ENCODE data around the gene SEZ6.

Gene SEZ6, protein sequence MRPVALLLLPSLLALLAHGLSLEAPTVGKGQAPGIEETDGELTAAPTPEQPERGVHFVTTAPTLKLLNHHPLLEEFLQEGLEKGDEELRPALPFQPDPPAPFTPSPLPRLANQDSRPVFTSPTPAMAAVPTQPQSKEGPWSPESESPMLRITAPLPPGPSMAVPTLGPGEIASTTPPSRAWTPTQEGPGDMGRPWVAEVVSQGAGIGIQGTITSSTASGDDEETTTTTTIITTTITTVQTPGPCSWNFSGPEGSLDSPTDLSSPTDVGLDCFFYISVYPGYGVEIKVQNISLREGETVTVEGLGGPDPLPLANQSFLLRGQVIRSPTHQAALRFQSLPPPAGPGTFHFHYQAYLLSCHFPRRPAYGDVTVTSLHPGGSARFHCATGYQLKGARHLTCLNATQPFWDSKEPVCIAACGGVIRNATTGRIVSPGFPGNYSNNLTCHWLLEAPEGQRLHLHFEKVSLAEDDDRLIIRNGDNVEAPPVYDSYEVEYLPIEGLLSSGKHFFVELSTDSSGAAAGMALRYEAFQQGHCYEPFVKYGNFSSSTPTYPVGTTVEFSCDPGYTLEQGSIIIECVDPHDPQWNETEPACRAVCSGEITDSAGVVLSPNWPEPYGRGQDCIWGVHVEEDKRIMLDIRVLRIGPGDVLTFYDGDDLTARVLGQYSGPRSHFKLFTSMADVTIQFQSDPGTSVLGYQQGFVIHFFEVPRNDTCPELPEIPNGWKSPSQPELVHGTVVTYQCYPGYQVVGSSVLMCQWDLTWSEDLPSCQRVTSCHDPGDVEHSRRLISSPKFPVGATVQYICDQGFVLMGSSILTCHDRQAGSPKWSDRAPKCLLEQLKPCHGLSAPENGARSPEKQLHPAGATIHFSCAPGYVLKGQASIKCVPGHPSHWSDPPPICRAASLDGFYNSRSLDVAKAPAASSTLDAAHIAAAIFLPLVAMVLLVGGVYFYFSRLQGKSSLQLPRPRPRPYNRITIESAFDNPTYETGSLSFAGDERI

DNA sequence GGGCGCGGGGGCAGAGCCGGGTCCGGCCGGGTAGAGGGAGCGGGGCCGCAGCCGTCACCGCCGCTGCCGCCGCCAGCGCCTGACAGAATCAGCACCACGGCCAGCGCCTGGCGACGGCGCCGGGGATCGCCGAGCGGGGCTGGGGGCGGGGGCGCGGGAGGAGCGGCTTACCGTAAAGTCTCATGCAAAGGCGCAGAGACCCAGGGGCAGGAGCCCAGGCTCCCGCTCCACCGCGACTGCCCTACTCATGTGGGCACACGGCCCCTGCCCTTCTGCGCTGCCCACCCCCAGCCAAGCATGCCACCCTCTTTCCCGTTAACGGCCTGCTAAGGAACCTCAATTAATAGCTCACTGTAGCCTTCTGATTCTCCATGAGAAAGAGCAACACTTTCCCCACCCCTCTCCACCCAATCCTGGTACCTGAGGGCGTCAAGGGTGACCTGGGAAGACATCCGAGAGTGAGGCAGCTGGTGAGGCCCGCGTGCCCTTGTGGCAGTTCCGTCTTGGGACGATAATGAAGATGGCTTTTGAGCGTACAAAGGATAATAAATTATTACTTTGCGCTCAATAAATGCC is at the start of gene SEZ6:
Gene SEZ6, minus strand, starts transcription at position 98 of the 576 bp plus-strand sequence. CDS start 164 bp downstream, outside the sequence.
- H3K27me3 ChIP-seq (ENCODE audit: control insufficient read depth, insufficient read depth, low read length): peaks cover 54% of the 10 kb centered on the region
- no peaks in the 10 kb centered on the region for H3K4me1 ChIP-seq (ENCODE audit: control insufficient read depth, insufficient read depth, low read length)
- H3K9ac ChIP-seq (ENCODE audit: low read length): no peak within 1 kb of the TSS
- H3K9me3 ChIP-seq (ENCODE audit: control insufficient read depth, low read length): no peaks in the 10 kb centered on the region
- H3K4me3 ChIP-seq (ENCODE audit: low read length): no peak within 1 kb of the TSS
- H3K36me3 ChIP-seq (ENCODE audit: control insufficient read depth, insufficient read depth, low read length): no peaks in the 10 kb centered on the region

DNA sequence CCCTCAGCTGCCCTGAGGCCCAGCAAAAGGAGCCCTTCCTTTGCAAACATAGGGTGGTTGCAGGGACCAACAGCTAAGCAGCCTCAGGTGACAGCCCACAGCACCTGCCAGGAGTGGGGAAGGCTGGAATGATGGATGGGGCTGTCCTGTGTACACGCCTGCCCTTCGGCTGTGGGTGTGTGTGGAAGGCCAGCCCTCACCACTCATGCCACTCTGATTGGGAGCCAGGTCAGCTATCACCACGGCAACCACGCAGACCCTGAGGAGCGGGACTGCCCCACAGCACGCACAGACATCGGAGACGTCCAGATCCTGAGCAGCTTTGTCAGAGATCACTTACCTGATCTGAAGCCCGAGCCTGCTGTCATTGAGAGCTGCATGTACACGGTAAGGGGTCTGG is 49.0 kb upstream of the SEZ6 start:
- no peaks in the 10 kb centered on the region for H3K27me3 ChIP-seq (ENCODE audit: control insufficient read depth, insufficient read depth, low read length)
- H3K36me3 ChIP-seq (ENCODE audit: control insufficient read depth, insufficient read depth, low read length): no peaks in the 10 kb centered on the region
- H3K9me3 ChIP-seq (ENCODE audit: control insufficient read depth, low read length): no peaks in the 10 kb centered on the region
- no peak overlapping the region for H3K4me3 ChIP-seq (ENCODE audit: low read length)
- H3K4me1 ChIP-seq (ENCODE audit: control insufficient read depth, insufficient read depth, low read length): no peaks in the 10 kb centered on the region
- H3K9ac ChIP-seq (ENCODE audit: low read length): no peak overlapping the region

DNA sequence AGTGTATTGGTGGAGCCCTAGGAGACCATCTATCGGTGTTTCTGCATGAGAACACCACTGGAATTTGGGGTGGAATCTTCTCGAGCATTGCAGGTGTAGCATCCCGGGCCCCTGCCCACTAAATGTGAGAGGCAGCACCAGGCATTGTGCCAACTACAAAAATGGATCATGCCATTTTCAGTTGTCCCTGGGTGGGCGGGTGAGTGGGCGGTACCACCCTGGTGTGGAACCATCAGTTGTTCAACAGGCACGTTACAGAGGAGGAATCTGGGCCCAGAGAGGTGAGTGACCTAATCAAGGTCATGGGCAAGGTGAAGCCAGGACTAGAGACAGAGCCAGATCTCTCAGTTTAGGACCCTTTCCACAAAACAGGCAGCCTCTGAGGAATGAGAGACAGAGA is 45.9 kb upstream of the SEZ6 start:
- H3K9ac ChIP-seq (ENCODE audit: low read length): no peak overlapping the region
- peaks cover 7% of the 10 kb centered on the region for H3K27me3 ChIP-seq (ENCODE audit: control insufficient read depth, insufficient read depth, low read length)
- H3K36me3 ChIP-seq (ENCODE audit: control insufficient read depth, insufficient read depth, low read length): no peaks in the 10 kb centered on the region
- no peak overlapping the region for H3K4me3 ChIP-seq (ENCODE audit: low read length)
- H3K4me1 ChIP-seq (ENCODE audit: control insufficient read depth, insufficient read depth, low read length): no peaks in the 10 kb centered on the region
- no peaks in the 10 kb centered on the region for H3K9me3 ChIP-seq (ENCODE audit: control insufficient read depth, low read length)

DNA sequence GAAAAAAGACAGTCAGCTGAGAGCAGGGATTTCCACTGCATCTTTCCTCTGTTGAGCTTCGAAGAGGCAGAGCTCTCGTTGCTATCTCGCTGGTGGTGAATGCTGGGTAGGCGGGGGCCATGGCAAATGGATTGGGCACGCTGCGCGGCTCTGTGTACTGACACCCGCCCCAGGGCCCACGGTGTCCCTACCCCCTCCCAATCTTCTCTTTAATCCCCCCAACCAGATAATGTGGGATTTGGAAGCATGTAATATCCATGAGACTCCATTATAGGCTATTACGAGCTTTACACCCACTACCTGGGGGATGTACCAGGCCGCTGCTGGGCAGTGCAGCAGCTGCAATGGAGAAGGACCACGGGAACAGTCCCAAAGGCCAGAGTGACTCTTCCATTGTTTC is 45.4 kb upstream of the SEZ6 start:
- no peak overlapping the region for H3K9ac ChIP-seq (ENCODE audit: low read length)
- no peaks in the 10 kb centered on the region for H3K9me3 ChIP-seq (ENCODE audit: control insufficient read depth, low read length)
- no peaks in the 10 kb centered on the region for H3K36me3 ChIP-seq (ENCODE audit: control insufficient read depth, insufficient read depth, low read length)
- H3K4me3 ChIP-seq (ENCODE audit: low read length): no peak overlapping the region
- no peaks in the 10 kb centered on the region for H3K4me1 ChIP-seq (ENCODE audit: control insufficient read depth, insufficient read depth, low read length)
- peaks cover 9% of the 10 kb centered on the region for H3K27me3 ChIP-seq (ENCODE audit: control insufficient read depth, insufficient read depth, low read length)

DNA sequence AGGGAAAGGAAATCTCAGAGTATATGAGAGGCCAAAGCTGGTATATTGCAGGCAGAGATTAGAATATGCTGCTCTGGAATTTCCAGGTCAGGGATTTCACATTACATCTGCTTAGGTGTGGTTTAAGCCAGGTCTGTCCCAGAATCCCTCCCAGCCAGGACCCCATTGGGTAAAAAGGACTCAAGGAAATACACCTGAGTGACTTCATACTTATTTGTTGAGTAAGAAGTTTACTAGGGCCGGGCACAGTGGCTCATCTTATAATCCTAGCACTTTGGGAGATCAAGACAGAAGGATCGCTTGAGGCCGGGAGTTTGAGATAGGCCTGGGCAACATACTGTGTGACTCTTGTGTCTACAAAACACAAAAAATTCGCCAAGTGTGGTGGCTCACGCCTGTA is 44.3 kb upstream of the SEZ6 start:
- no peak overlapping the region for H3K4me3 ChIP-seq (ENCODE audit: low read length)
- no peaks in the 10 kb centered on the region for H3K36me3 ChIP-seq (ENCODE audit: control insufficient read depth, insufficient read depth, low read length)
- H3K4me1 ChIP-seq (ENCODE audit: control insufficient read depth, insufficient read depth, low read length): no peaks in the 10 kb centered on the region
- H3K9ac ChIP-seq (ENCODE audit: low read length): no peak overlapping the region
- peaks cover 9% of the 10 kb centered on the region for H3K27me3 ChIP-seq (ENCODE audit: control insufficient read depth, insufficient read depth, low read length)
- no peaks in the 10 kb centered on the region for H3K9me3 ChIP-seq (ENCODE audit: control insufficient read depth, low read length)

DNA sequence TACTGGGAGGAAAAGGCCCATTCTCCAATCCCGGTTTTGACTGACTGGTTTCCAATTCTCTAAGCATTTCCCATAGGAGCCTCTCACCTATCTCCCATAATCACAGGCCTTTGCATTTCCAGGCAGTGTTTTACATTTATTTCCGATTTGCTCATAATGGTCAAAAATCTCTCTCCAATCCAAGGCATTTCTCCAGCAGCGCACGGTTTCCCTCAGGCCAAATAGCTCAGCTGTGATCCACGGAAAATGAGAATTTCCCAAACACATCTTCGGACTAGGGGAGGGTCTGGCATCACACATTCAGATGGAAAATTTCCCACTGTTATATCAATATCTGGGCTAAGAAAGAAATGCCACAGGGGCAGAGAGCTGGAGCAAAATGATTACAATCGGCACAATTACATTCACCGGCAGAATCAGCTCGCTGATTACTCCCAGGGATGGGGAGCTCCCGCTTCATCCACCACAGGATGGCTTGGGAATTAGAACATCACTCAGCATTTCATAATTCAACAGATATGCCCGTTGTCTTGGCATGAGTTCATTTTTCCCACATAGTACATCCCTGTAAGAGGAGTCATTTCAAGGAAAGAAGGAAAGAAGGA is 43.8 kb upstream of the SEZ6 start:
- no peaks in the 10 kb centered on the region for H3K4me1 ChIP-seq (ENCODE audit: control insufficient read depth, insufficient read depth, low read length)
- no peak overlapping the region for H3K9ac ChIP-seq (ENCODE audit: low read length)
- H3K4me3 ChIP-seq (ENCODE audit: low read length): no peak overlapping the region
- H3K27me3 ChIP-seq (ENCODE audit: control insufficient read depth, insufficient read depth, low read length): peaks cover 9% of the 10 kb centered on the region
- H3K9me3 ChIP-seq (ENCODE audit: control insufficient read depth, low read length): no peaks in the 10 kb centered on the region
- no peaks in the 10 kb centered on the region for H3K36me3 ChIP-seq (ENCODE audit: control insufficient read depth, insufficient read depth, low read length)

DNA sequence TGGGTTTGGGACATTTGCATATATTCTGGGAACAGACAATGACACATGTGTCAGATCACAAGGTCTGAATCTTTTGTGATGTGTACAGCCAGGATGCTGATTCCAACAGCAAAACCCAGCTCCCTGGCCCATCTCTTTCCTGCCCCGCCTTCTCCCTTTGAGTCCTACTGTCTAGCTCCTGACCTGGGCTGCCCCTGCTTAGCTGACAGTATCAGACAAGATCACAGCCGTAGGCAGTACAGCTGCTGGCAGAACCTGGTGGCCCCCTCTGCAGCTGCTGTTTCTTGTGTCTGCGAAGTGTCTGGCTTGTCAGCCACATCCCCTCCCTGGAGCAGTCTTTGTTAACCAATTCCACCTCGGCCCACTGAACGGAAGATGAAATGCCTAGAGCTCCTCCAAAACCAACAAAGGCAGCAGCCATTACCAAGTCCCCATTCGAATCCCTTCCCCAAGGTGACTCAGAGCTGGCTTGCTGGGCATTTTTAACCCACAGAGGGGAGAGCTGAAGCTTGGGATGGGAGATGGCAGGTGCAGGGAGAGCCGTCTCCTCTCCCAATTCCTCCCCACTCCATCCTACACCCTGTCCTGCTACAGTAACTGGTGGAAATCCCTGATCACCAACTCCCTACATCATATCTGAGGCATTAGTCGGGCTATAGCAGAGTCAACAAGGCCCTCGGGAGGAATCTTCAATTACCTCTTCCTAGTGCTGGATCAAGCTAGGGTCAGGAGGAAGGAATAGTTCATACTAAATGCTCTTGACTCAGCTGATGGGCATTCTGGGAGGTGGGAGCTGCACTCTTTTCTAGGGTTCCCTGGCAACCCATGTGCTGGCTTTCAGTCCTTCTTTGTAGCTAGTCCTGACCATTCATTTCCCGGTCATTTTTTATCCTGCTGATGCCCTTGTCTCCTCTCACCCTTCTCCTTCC is 42.9 kb upstream of the SEZ6 start:
- Histone ChIP-seq H3K4me3 (ENCODE audit: low read length) (no peak overlapping the region), H3K9me3 (ENCODE audit: control insufficient read depth, low read length) (no peaks in the 10 kb centered on the region), H3K36me3 (ENCODE audit: control insufficient read depth, insufficient read depth, low read length) (no peaks in the 10 kb centered on the region), H3K27me3 (ENCODE audit: control insufficient read depth, insufficient read depth, low read length) (peaks cover 9% of the 10 kb centered on the region), H3K4me1 (ENCODE audit: control insufficient read depth, insufficient read depth, low read length) (no peaks in the 10 kb centered on the region), H3K9ac (ENCODE audit: low read length) (no peak overlapping the region)

DNA sequence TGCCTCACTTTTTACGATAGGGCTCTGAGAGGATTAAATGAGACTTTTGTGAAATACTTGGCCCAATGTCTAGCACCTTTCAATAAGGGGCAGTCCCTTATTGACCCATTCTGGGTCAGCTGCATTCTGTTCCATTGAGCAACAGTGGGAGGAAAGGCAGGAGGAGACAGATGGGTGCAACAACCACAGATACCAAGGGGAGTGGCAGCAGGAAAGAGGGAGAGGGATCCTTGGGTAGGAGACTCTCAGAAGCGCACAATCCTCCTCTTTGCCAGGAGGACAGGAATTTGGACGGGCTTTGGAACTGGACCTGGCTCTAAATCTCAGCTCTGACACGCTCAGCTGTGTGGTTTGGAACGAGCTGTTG is 40.6 kb upstream of the SEZ6 start:
- Histone ChIP-seq H3K4me3 (ENCODE audit: low read length) (no peak overlapping the region), H3K36me3 (ENCODE audit: control insufficient read depth, insufficient read depth, low read length) (no peaks in the 10 kb centered on the region), H3K9ac (ENCODE audit: low read length) (no peak overlapping the region), H3K27me3 (ENCODE audit: control insufficient read depth, insufficient read depth, low read length) (peaks cover 9% of the 10 kb centered on the region), H3K9me3 (ENCODE audit: control insufficient read depth, low read length) (no peaks in the 10 kb centered on the region), H3K4me1 (ENCODE audit: control insufficient read depth, insufficient read depth, low read length) (peaks cover 12% of the 10 kb centered on the region)

DNA sequence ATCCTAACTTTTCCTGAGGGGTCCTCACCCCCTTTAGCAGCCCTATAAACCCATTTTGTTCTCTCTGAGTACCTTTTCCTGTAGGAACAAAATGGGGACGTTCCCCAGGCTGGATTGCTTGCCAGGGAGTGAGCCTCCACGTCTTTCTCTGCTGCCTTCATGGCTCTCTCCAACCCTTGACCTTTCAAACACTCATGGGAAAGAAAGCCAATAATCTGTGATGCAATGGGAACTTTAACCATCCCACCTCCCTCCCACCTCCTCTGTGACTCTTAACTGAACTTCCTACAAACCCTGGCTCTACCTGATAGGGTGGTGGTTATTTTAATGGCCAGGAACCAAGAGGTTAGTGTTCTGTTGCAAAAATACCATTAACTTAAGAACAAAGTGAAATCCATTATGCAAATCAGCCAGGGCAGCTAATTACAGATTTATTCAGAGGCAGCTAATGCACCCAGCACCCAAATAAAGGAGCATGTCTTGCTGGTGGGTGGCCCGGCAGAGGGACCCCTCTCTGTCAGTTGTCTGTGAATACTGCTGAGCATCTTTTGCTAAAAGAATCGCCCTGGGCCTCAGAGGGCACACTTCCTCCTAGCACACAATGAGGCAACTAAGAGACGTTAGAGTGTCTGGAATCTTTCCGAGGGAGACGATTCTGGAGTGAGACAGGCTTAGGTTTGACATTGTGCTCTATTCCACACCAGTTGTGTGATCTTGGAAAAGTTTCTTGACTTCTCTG is 40.1 kb upstream of the SEZ6 start:
- Histone ChIP-seq H3K9me3 (ENCODE audit: control insufficient read depth, low read length) (no peaks in the 10 kb centered on the region), H3K27me3 (ENCODE audit: control insufficient read depth, insufficient read depth, low read length) (peaks cover 9% of the 10 kb centered on the region), H3K36me3 (ENCODE audit: control insufficient read depth, insufficient read depth, low read length) (no peaks in the 10 kb centered on the region), H3K4me3 (ENCODE audit: low read length) (no peak overlapping the region), H3K4me1 (ENCODE audit: control insufficient read depth, insufficient read depth, low read length) (peaks cover 12% of the 10 kb centered on the region), H3K9ac (ENCODE audit: low read length) (no peak overlapping the region)

DNA sequence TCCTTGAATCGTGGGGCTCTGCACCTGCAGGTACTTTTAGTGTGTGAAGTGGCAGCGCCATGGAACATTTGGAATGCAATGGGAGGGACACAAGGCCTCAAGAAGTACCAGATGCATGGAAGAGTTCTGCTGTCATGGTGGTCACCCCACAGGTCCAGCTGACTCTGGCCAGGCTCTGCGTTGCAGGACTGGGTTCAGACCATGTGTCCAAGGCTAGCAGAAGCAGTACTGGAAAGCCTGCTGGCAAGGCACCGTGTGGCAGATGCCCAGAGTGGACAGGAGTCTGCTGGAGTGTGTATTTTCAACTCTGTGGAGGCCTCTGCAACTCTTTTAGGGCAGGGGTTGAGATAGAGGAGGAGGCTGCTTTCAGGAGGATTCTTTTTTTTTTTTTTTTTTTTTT is 39.2 kb upstream of the SEZ6 start:
- H3K4me1 ChIP-seq (ENCODE audit: control insufficient read depth, insufficient read depth, low read length): peaks cover 12% of the 10 kb centered on the region
- H3K9me3 ChIP-seq (ENCODE audit: control insufficient read depth, low read length): no peaks in the 10 kb centered on the region

More for the DNA sequence above, 39.2 kb upstream of the SEZ6 start:
- Histone ChIP-seq H3K9ac (ENCODE audit: low read length) (no peak overlapping the region), H3K36me3 (ENCODE audit: control insufficient read depth, insufficient read depth, low read length) (no peaks in the 10 kb centered on the region), H3K27me3 (ENCODE audit: control insufficient read depth, insufficient read depth, low read length) (peaks cover 9% of the 10 kb centered on the region), H3K4me3 (ENCODE audit: low read length) (no peak overlapping the region)

All from mucosa of stomach (tissue), 1 donor.